HFF-Myc (cell line): ENCODE results near the gene DUSP3.

Experiments used
- DNase-seq: peaks from one replicate; pipeline ENCODE4 v3.0.0-alpha.2; 2011; ENCODE audit warnings: low read depth; ENCODE audit errors: extremely low read depth
- H3K4me3 ChIP-seq: replicated peaks from 2 replicates; pipeline ENCODE4 v1.5.1; 2011; ENCODE audit warnings: low read depth, mild to moderate bottlenecking, control low read depth, low read length
- CTCF ChIP-seq: IDR thresholded peaks from 2 replicates; pipeline ENCODE4 v1.5.1; 2012; ENCODE audit warnings: mild to moderate bottlenecking, low read depth, low read length, control low read depth; ENCODE audit errors: missing control alignments

DUSP3 gene

GRCh38 chr17:43767053-43767712, 11.6 kb downstream of the DUSP3 start:
- TF ChIP-seq CTCF: no peak
- DNase-seq: no peak
- H3K4me3 ChIP-seq: no peak overlapping the region

GRCh38 chr17:43766413-43767052, 12.2 kb downstream of the DUSP3 start:
- H3K4me3 ChIP-seq: no peak overlapping the region
- TF ChIP-seq CTCF: peak; percentile 86
- no peak for DNase-seq

GRCh38 chr17:43760254-43760852, 18.4 kb downstream of the DUSP3 start:
- peak; percentile 100 for TF ChIP-seq CTCF
- peak; percentile 82 for DNase-seq

GRCh38 chr17:43759836-43760235, 18.9 kb downstream of the DUSP3 start:
- TF ChIP-seq CTCF: no peak
- no peak for DNase-seq
- H3K4me3 ChIP-seq: no peak overlapping the region

More at GRCh38 chr17:43760254-43760852, 18.4 kb downstream of the DUSP3 start:
- H3K4me3 ChIP-seq: no peak overlapping the region

- no peak for DNase-seq
- no peak for TF ChIP-seq CTCF
- no peak within 1 kb of the TSS for H3K4me3 ChIP-seq
These were observed 20.1 kb downstream of the DUSP3 start, which contains the start of gene SOST for GRCh38 chr17:43758497-43759174. SOST (minus strand) TSS chr17:43758791; CDS start chr17:43758741, 50 bp downstream.

GRCh38 chr17:43758086-43758485, 20.7 kb downstream of the DUSP3 start:
- DNase-seq: no peak
- TF ChIP-seq CTCF: no peak
- H3K4me3 ChIP-seq: no peak overlapping the region
